Ishikawa (cell line): Measurements from ENCODE around the gene OOSP2.

ENCODE experiments used
- CEBPB ChIP-seq: IDR thresholded peaks from 2 replicates; pipeline ENCODE4 v1.6.1; 2012
- CREB1 ChIP-seq: IDR thresholded peaks from 2 replicates; pipeline ENCODE4 v1.6.1; 2012; ENCODE audit warnings: low read depth
- EP300 ChIP-seq: IDR thresholded peaks from 2 replicates; pipeline ENCODE4 v1.6.1; 2012; ENCODE audit warnings: borderline replicate concordance
- FOXM1 ChIP-seq: IDR thresholded peaks from 2 replicates; pipeline ENCODE4 v1.6.1; 2012; ENCODE audit warnings: low read depth, borderline replicate concordance
- RAD21 ChIP-seq: IDR thresholded peaks from 2 replicates; pipeline ENCODE4 v1.6.1; 2012; ENCODE audit warnings: low read depth
- TAF1 ChIP-seq: IDR thresholded peaks from 2 replicates; pipeline ENCODE4 v1.6.1; 2012; ENCODE audit warnings: low read depth, mild to moderate bottlenecking
- TEAD4 ChIP-seq: IDR thresholded peaks from 2 replicates; pipeline ENCODE4 v1.6.1; 2012
- YY1 ChIP-seq: IDR thresholded peaks from 2 replicates; pipeline ENCODE4 v1.6.1; 2012; ENCODE audit warnings: low read depth
- ZBTB7A ChIP-seq: IDR thresholded peaks from 2 replicates; pipeline ENCODE4 v1.6.1; 2012; ENCODE audit warnings: low read depth
- TF ChIP-seq, protein P1 (sequence below): IDR thresholded peaks from 2 replicates; pipeline ENCODE4 v1.6.1; 2012
- TF ChIP-seq, protein P2 (sequence below): IDR thresholded peaks from 2 replicates; pipeline ENCODE4 v1.6.1; 2012; ENCODE audit warnings: low read depth, mild to moderate bottlenecking
- TF ChIP-seq, protein P3 (sequence below): IDR thresholded peaks from 2 replicates; pipeline ENCODE4 v1.6.1; 2012

DNA sequence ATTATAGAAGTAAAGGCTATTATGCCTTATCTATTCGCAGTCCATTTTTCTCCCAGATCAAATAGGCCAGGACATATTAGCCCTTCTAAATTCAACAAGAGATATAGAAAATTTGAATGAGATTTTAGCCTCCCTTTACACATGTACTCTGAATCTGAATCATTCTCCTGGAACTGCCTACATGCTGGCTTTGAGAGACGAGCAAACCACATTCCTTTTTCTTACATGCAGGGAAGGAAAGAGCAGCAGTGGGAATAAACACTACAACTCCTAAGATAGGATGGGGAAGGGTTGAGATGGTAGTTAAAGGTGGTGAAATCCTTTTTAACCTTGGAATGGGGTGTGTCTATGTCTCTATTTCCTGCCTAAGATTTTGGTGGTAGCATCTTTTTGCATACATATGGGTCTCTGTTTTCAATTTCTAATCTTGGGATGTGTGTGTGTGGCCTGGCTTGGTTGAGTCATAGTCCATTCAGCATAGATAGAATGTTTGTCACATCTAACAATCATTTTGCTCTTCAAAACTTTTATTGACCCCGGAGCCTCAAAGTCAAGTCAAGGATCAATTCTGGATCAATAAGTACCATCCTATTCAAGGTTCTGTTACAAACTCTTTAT is 11.1 kb upstream of the OOSP2 start:
- TF ChIP-seq TAF1, result no peak
- no peak for TF ChIP-seq EP300
- no peak for TF ChIP-seq TEAD4
- TF ChIP-seq, protein P1, sequence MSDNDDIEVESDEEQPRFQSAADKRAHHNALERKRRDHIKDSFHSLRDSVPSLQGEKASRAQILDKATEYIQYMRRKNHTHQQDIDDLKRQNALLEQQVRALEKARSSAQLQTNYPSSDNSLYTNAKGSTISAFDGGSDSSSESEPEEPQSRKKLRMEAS, result no peak
- TF ChIP-seq, protein P2, sequence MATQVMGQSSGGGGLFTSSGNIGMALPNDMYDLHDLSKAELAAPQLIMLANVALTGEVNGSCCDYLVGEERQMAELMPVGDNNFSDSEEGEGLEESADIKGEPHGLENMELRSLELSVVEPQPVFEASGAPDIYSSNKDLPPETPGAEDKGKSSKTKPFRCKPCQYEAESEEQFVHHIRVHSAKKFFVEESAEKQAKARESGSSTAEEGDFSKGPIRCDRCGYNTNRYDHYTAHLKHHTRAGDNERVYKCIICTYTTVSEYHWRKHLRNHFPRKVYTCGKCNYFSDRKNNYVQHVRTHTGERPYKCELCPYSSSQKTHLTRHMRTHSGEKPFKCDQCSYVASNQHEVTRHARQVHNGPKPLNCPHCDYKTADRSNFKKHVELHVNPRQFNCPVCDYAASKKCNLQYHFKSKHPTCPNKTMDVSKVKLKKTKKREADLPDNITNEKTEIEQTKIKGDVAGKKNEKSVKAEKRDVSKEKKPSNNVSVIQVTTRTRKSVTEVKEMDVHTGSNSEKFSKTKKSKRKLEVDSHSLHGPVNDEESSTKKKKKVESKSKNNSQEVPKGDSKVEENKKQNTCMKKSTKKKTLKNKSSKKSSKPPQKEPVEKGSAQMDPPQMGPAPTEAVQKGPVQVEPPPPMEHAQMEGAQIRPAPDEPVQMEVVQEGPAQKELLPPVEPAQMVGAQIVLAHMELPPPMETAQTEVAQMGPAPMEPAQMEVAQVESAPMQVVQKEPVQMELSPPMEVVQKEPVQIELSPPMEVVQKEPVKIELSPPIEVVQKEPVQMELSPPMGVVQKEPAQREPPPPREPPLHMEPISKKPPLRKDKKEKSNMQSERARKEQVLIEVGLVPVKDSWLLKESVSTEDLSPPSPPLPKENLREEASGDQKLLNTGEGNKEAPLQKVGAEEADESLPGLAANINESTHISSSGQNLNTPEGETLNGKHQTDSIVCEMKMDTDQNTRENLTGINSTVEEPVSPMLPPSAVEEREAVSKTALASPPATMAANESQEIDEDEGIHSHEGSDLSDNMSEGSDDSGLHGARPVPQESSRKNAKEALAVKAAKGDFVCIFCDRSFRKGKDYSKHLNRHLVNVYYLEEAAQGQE, result no peak
- no peak for TF ChIP-seq CREB1
- TF ChIP-seq, protein P3, sequence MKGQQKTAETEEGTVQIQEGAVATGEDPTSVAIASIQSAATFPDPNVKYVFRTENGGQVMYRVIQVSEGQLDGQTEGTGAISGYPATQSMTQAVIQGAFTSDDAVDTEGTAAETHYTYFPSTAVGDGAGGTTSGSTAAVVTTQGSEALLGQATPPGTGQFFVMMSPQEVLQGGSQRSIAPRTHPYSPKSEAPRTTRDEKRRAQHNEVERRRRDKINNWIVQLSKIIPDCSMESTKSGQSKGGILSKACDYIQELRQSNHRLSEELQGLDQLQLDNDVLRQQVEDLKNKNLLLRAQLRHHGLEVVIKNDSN, result no peak
- TF ChIP-seq ZBTB7A, result no peak
- no peak for TF ChIP-seq CEBPB
- TF ChIP-seq RAD21, result no peak
- TF ChIP-seq YY1, result no peak
- no peak for TF ChIP-seq FOXM1
